A549 (cell line): ENCODE data around the gene COX6A1. TPM values are rescaled to one million over a fixed set of nuclear protein-coding genes. Genes with fewer than 3 reads are reported as not detected.

Experiments
- ATAC-seq, 2 experiments: fragments of 200-7000 bp in 1 of 2; fragments of >200 bp in 1 of 2; cut with Nextera tagmentation in 1 of 2; cut with Tn5 transposase in 1 of 2; 3 replicates each; pipeline versions ENCODE4 v1.8.0 to v1.9.1; 2018 to 2020; ENCODE audit warnings: mild to moderate bottlenecking in 1 of 2, moderate library complexity in 1 of 2
- CTCF ChIA-PET: fragments of 300-600 bp; sonication (Branson Sonifier 250); formaldehyde crosslinking; extraction: SDS; loops from one replicate; lab custom pipeline; 2021; ENCODE audit warnings: antibody characterized with exemption, inconsistent platforms; lab: Yijun Ruan, JAX
- POLR2A ChIA-PET: fragments of 350-600 bp; formaldehyde crosslinking; extraction: SDS; loops from one replicate; lab custom pipeline; 2021; ENCODE audit warnings: antibody characterized with exemption, inconsistent platforms; lab: Yijun Ruan, JAX
- DNase-seq, 2 experiments: peaks; one replicate each; pipeline versions ENCODE4 v3.0.0 to v3.0.0-alpha.2; 2011 to 2016; ENCODE audit warnings: low read depth in 1 of 2, low spot score in 1 of 2
- FAIRE-seq: peaks from 2 replicates; lab custom pipeline; 2011; peaks lifted over from hg19 to GRCh38; lab: Jason Lieb, UNC
- H3K27ac ChIP-seq, 2 experiments: fragments of >200 bp; sonication (Bioruptor Twin); formaldehyde crosslinking; 3 replicates each; pipeline ENCODE4 v1.5.1; 2016 to 2017
- H3K4me1 ChIP-seq: fragments of >200 bp; sonication (Bioruptor Twin); formaldehyde crosslinking; 3 replicates; pipeline ENCODE4 v1.6.1; 2016
- H3K4me2 ChIP-seq: fragments of >200 bp; sonication (Bioruptor Twin); formaldehyde crosslinking; 3 replicates; pipeline ENCODE4 v1.6.1; 2016
- H3K4me3 ChIP-seq: fragments of >200 bp; sonication (Bioruptor Twin); formaldehyde crosslinking; 3 replicates; pipeline ENCODE4 v1.5.1; 2016
- H3K9me3 ChIP-seq: fragments of >200 bp; sonication (Bioruptor Twin); formaldehyde crosslinking; 3 replicates; pipeline ENCODE4 v1.6.1; 2016
- CBX2 ChIP-seq: fragments of 200-600 bp; sonication (generic); IDR thresholded peaks from 2 replicates; pipeline ENCODE4 v1.6.1; 2016; ENCODE audit warnings: low read depth, mild to moderate bottlenecking, borderline replicate concordance
- CHD2 ChIP-seq: fragments of 150-350 bp; IDR thresholded peaks from 2 replicates; pipeline ENCODE4 v1.6.1; 2014; ENCODE audit warnings: low read length; ENCODE audit not compliant: partially characterized antibody
- EHMT2 ChIP-seq: fragments of 200-600 bp; sonication (generic); IDR thresholded peaks from 2 replicates; pipeline ENCODE4 v1.6.1; 2016; ENCODE audit warnings: antibody characterized with exemption, low read depth, mild to moderate bottlenecking, moderate library complexity
- EP300 ChIP-seq, 2 experiments: fragments of >200 bp; sonication (Bioruptor Twin); formaldehyde crosslinking; IDR thresholded peaks; 2 replicates in 1 of 2; 3 replicates in 1 of 2; pipeline ENCODE4 v1.6.1; 2016 to 2017
- ESRRA ChIP-seq: fragments of 150-350 bp; IDR thresholded peaks from 2 replicates; pipeline ENCODE4 v1.6.1; 2014; ENCODE audit warnings: mild to moderate bottlenecking, low read length, borderline replicate concordance
- FOSB ChIP-seq: fragments of 250-450 bp; sonication (Bioruptor Pico); IDR thresholded peaks from 2 replicates; pipeline ENCODE4 v1.5.0; 2020; ENCODE audit warnings: mild to moderate bottlenecking, moderate library complexity
- GATA3 ChIP-seq: IDR thresholded peaks from 2 replicates; pipeline ENCODE4 v1.6.1; 2012; ENCODE audit warnings: borderline replicate concordance
- HDAC2 ChIP-seq: fragments of 200-600 bp; sonication (generic); IDR thresholded peaks from 2 replicates; pipeline ENCODE4 v1.6.1; 2016
- HEYL ChIP-seq: fragments of 250-450 bp; sonication (Bioruptor Pico); IDR thresholded peaks from 2 replicates; pipeline ENCODE4 v1.8.0; 2021; ENCODE audit warnings: mild to moderate bottlenecking, moderate library complexity
- HOXA7 ChIP-seq: fragments of 250-450 bp; sonication (Bioruptor Pico); IDR thresholded peaks from 2 replicates; pipeline ENCODE4 v1.5.0; 2020; ENCODE audit warnings: mild to moderate bottlenecking, moderate library complexity
- HOXB5 ChIP-seq: fragments of 250-450 bp; sonication (Bioruptor Pico); IDR thresholded peaks from 2 replicates; pipeline ENCODE4 v1.5.0; 2020; ENCODE audit warnings: mild to moderate bottlenecking, moderate library complexity
- JUN ChIP-seq, 2 experiments: fragments of >200 bp; sonication (Bioruptor Twin); formaldehyde crosslinking; IDR thresholded peaks; 2 replicates in 1 of 2; 3 replicates in 1 of 2; pipeline ENCODE4 v1.6.1; 2016 to 2017
- KDM5A ChIP-seq: fragments of 200-600 bp; sonication (generic); IDR thresholded peaks from 2 replicates; pipeline ENCODE4 v1.6.1; 2016; ENCODE audit warnings: antibody characterized with exemption, mild to moderate bottlenecking
- MAFK ChIP-seq: fragments of 450-650 bp; IDR thresholded peaks from 2 replicates; pipeline ENCODE4 v1.6.1; 2014; ENCODE audit not compliant: partially characterized antibody
- MYC ChIP-seq: IDR thresholded peaks from 2 replicates; pipeline ENCODE4 v1.6.1; 2012; ENCODE audit warnings: mild to moderate bottlenecking, inconsistent platforms, low read length, improper control_type of control experiment, borderline replicate concordance
- NFE2L2 ChIP-seq: fragments of 150-350 bp; conservative IDR thresholded peaks from 2 replicates; pipeline ENCODE4 v1.6.1; 2014; ENCODE audit warnings: low read length
- NR3C1 ChIP-seq: fragments of >200 bp; sonication (Bioruptor Twin); formaldehyde crosslinking; IDR thresholded peaks from 3 replicates; pipeline ENCODE4 v1.6.1; 2017
- PHF8 ChIP-seq: fragments of 200-600 bp; sonication (generic); IDR thresholded peaks from 2 replicates; pipeline ENCODE4 v1.6.1; 2016; ENCODE audit warnings: low read depth, mild to moderate bottlenecking, antibody characterized with exemption, moderate library complexity, borderline replicate concordance
- POLR2A ChIP-seq: IDR thresholded peaks from 2 replicates; pipeline ENCODE4 v1.6.1; 2012; ENCODE audit warnings: mild to moderate bottlenecking, low read length
- RARB ChIP-seq: fragments of 250-450 bp; sonication (Bioruptor Pico); IDR thresholded peaks from 2 replicates; pipeline ENCODE4 v1.8.0; 2021; ENCODE audit warnings: mild to moderate bottlenecking, moderate library complexity
- TP53 ChIP-seq: fragments of 250-450 bp; sonication (Bioruptor Pico); IDR thresholded peaks from 2 replicates; pipeline ENCODE4 v1.5.0; 2021; ENCODE audit warnings: mild to moderate bottlenecking, moderate library complexity
- ZFP36 ChIP-seq: fragments of 450-650 bp; IDR thresholded peaks from 2 replicates; pipeline ENCODE4 v1.6.1; 2014; ENCODE audit warnings: borderline replicate concordance; ENCODE audit not compliant: partially characterized antibody
- WGBS: methylation state at CpG from one replicate; pipeline ENCODE4 v1.1.6; 2017; ENCODE audit errors: missing lambda C conversion rate; 5-methylcytosine and 5-hydroxymethylcytosine counted together
- polyA plus RNA-seq, 4 experiments: library from polyadenylated mRNA; depleted of rRNA in 3 of 4; stranded (reverse); fragments of >200 nt; fragmentation: RNase III in 1 of 4; extraction: RNeasy Plus Mini Kit Qiagen cat#74134 plus additional on column Dnase treatment in 1 of 4; gene quantifications; 2 replicates in 3 of 4; 3 replicates in 1 of 4; pipeline ENCODE4 v1.2.3, GENCODE V29; 2011 to 2017
- TF ChIP-seq, protein P1 (sequence below): fragments of 150-350 bp; IDR thresholded peaks from 2 replicates; pipeline ENCODE4 v1.6.1; 2014; ENCODE audit warnings: low read depth, mild to moderate bottlenecking, low read length
- TF ChIP-seq, protein P2 (sequence below): fragments of 250-450 bp; sonication (Bioruptor Pico); IDR thresholded peaks from 2 replicates; pipeline ENCODE4 v1.5.0; 2020; ENCODE audit warnings: low read depth, mild to moderate bottlenecking, moderate library complexity
- TF ChIP-seq, protein P3 (sequence below): fragments of >200 bp; sonication (Bioruptor Twin); formaldehyde crosslinking; IDR thresholded peaks from 3 replicates; pipeline ENCODE4 v1.6.1; 2016
- TF ChIP-seq, protein P4 (sequence below): IDR thresholded peaks from 2 replicates; pipeline ENCODE4 v1.6.1; 2012
- TF ChIP-seq, protein P5 (sequence below): fragments of 200-600 bp; sonication (generic); IDR thresholded peaks from 2 replicates; pipeline ENCODE4 v1.6.1; 2016; ENCODE audit warnings: antibody characterized with exemption, mild to moderate bottlenecking, moderate library complexity

The COX6A1 gene
- polyA plus RNA-seq, 2 of the 4 experiments (the other 2 are of a cell fraction): 759 to 948 TPM

DNA sequence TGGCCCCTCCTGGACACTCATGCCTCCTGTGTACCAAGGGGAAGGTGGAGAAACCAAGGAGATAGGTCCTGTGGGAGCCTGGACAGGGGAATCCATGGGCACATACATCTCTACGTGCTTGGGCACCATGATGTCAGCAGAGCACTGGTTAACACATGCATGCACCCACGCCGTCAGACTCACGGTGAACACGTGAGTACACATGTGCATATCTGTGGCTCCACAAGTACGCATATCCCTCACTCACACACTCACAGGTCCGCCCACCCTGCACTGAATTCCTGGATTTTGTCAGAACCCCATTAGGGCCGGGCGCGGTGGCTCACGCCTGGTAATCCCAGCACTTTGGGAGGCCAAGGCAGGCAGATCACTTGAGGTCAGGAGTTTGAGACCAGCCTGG lies 29.1 kb upstream of the COX6A1 start:
- Histone ChIP-seq H3K27ac (no peak overlapping the region), H3K9me3 (no peaks in the 10 kb centered on the region)
- FAIRE-seq: no peak
- TF ChIP-seq FOSB (CRISPR knock-in tag) (no peak), POLR2A (no peak)
- TF ChIP-seq, protein P1, sequence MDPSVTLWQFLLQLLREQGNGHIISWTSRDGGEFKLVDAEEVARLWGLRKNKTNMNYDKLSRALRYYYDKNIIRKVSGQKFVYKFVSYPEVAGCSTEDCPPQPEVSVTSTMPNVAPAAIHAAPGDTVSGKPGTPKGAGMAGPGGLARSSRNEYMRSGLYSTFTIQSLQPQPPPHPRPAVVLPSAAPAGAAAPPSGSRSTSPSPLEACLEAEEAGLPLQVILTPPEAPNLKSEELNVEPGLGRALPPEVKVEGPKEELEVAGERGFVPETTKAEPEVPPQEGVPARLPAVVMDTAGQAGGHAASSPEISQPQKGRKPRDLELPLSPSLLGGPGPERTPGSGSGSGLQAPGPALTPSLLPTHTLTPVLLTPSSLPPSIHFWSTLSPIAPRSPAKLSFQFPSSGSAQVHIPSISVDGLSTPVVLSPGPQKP: no peak
- TF ChIP-seq, all 56 proteins: peak for 0
- Histone ChIP-seq H3K4me2 (no peak overlapping the region), H3K4me1 (no peaks in the 10 kb centered on the region), H3K4me3 (no peak overlapping the region)
- WGBS: 81% methylated on average over 11 of the region's 11 CpGs
- DNase-seq: no peak
- ChIA-PET CTCF (interaction anchor here (1.1 to 2.1 kb wide), 5 partner anchors 10 to 84 kb away, joined by 3 to 7 read pairs (median 5); no protein-coding TSS in a partner anchor), POLR2A (no interaction called here)
- ATAC-seq: no peak; a peak in 2 of 6 replicates

DNA sequence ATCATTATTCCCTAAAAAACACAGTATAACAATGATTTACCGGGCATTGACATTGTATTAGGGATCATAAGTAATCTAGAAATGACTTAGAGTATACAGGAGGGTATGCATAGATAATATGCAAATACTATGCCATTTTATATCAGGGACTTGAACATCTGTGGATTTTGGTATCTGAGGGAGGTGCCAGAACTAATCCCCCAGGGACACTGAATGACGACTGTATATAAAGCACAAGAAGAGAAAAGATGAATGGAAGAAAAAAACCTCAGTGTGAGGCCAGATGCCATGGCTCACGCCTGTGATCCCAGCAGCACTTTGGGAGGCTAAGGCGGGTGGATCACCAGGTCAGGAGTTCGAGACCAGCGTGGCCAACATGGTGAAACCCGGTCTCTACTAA lies 25.5 kb upstream of the COX6A1 start:
- TF ChIP-seq HOXA7 (CRISPR knock-in tag) (no peak), CBX2 (no peak), NFE2L2 (no peak), CHD2 (no peak), JUN (IDR thresholded peaks at IDR 0.05) (no peak), NR3C1 (no peak), RARB (CRISPR knock-in tag) (no peak), PHF8 (no peak), KDM5A (no peak), EHMT2 (no peak), EP300 (IDR thresholded peaks at IDR 0.05) (no peak), HDAC2 (no peak), HEYL (CRISPR knock-in tag) (no peak)
- TF ChIP-seq, protein P2, sequence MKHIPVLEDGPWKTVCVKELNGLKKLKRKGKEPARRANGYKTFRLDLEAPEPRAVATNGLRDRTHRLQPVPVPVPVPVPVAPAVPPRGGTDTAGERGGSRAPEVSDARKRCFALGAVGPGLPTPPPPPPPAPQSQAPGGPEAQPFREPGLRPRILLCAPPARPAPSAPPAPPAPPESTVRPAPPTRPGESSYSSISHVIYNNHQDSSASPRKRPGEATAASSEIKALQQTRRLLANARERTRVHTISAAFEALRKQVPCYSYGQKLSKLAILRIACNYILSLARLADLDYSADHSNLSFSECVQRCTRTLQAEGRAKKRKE (CRISPR knock-in tag): no peak
- TF ChIP-seq, protein P3, sequence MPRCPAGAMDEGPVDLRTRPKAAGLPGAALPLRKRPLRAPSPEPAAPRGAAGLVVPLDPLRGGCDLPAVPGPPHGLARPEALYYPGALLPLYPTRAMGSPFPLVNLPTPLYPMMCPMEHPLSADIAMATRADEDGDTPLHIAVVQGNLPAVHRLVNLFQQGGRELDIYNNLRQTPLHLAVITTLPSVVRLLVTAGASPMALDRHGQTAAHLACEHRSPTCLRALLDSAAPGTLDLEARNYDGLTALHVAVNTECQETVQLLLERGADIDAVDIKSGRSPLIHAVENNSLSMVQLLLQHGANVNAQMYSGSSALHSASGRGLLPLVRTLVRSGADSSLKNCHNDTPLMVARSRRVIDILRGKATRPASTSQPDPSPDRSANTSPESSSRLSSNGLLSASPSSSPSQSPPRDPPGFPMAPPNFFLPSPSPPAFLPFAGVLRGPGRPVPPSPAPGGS: no peak
- CTCF ChIA-PET: no interaction called here
- DNase-seq (no peak), ATAC-seq (no peak), FAIRE-seq (no peak)
- Histone ChIP-seq H3K4me3 (no peak overlapping the region), H3K27ac (no peak overlapping the region), H3K4me2 (no peak overlapping the region), H3K4me1 (no peaks in the 10 kb centered on the region), H3K9me3 (no peaks in the 10 kb centered on the region)
- POLR2A ChIA-PET: no interaction called here
- WGBS: 65% methylated on average over 7 of the region's 7 CpGs

DNA sequence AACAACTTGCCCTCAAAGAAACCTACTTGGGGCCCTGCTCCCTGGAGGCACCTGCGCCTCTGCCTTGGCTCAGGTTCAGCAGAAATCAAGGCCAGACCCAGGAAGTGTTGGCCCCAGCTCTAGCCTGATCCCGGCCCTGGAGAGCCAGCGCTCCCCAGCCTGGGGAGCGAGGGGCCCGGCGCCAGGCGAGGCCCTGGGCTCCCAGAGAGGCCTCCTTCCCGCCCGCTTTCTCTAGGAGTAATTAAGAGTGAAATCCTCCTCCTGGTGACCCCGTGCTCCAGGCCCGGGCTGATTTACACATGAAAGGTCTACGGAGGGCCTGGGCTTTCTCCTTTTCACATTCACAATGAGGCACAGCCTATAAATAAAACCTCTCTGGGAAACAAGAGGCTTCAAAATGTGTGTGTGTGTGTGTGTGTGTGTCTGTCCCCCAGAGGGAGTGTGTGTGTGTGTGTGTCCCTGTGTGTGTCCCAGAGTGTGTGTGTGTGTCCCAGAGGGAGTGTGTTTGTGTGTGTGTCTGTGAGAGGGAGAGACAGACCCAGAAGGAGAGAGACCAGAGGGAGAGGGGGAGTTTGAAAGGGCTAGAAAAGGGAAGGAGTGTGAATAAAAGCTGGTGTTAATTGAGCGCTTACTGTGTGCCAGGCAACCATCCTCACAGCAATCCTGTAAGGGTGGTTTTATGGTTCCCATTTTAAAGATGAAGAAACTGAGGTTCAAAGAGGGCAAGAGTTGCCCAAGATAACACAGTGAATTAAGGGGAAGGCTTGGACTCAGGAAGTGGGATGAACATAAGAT lies 23.8 kb upstream of the COX6A1 start:
- CTCF ChIA-PET: interaction anchor here (1.0 kb wide), 1 partner anchor 58 kb away, joined by 3 read pairs; no protein-coding TSS in a partner anchor
- no peak overlapping the region for H3K4me2 ChIP-seq
- ATAC-seq (peak; percentile 49 to 56; a peak in 5 of 6 replicates), DNase-seq (no peak), FAIRE-seq (no peak)
- POLR2A ChIA-PET: interaction anchor here (0.6 kb wide), 1 partner anchor 285 kb away, joined by 3 read pairs; no protein-coding TSS in a partner anchor
- no peaks in the 10 kb centered on the region for H3K9me3 ChIP-seq
- no peak overlapping the region for H3K27ac ChIP-seq
- 76% methylated on average over 13 of the region's 13 CpGs for WGBS
- no peak overlapping the region for H3K4me3 ChIP-seq
- no peaks in the 10 kb centered on the region for H3K4me1 ChIP-seq
- TF ChIP-seq ESRRA (no peak), MAFK (no peak), TP53 (no peak), ZFP36 (no peak), GATA3 (no peak), MYC (no peak), HOXB5 (no peak)
- TF ChIP-seq, protein P4, sequence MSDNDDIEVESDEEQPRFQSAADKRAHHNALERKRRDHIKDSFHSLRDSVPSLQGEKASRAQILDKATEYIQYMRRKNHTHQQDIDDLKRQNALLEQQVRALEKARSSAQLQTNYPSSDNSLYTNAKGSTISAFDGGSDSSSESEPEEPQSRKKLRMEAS: no peak
- TF ChIP-seq, protein P2 (CRISPR knock-in tag): no peak
- TF ChIP-seq, protein P5, sequence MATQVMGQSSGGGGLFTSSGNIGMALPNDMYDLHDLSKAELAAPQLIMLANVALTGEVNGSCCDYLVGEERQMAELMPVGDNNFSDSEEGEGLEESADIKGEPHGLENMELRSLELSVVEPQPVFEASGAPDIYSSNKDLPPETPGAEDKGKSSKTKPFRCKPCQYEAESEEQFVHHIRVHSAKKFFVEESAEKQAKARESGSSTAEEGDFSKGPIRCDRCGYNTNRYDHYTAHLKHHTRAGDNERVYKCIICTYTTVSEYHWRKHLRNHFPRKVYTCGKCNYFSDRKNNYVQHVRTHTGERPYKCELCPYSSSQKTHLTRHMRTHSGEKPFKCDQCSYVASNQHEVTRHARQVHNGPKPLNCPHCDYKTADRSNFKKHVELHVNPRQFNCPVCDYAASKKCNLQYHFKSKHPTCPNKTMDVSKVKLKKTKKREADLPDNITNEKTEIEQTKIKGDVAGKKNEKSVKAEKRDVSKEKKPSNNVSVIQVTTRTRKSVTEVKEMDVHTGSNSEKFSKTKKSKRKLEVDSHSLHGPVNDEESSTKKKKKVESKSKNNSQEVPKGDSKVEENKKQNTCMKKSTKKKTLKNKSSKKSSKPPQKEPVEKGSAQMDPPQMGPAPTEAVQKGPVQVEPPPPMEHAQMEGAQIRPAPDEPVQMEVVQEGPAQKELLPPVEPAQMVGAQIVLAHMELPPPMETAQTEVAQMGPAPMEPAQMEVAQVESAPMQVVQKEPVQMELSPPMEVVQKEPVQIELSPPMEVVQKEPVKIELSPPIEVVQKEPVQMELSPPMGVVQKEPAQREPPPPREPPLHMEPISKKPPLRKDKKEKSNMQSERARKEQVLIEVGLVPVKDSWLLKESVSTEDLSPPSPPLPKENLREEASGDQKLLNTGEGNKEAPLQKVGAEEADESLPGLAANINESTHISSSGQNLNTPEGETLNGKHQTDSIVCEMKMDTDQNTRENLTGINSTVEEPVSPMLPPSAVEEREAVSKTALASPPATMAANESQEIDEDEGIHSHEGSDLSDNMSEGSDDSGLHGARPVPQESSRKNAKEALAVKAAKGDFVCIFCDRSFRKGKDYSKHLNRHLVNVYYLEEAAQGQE: no peak
